Lower lobe of right lung (tissue), 2 donors: ENCODE measurements around the gene RNF213. TPM values are rescaled to one million over a fixed set of nuclear protein-coding genes. Genes with fewer than 3 reads are reported as not detected.
A peak's percentile ranks its signal among the peaks of the same experiment; 100 is the strongest.
"Not testable (repeated sequence)": the region's sequence is repeated elsewhere in the genome, so short reads cannot be mapped to it uniquely, and the experiment has no call there.

Source experiments
- ATAC-seq, 2 donors: fragments of 200-7000 bp; cut with Tn5 transposase; one replicate each; pipeline ENCODE4 v1.9.1; 2020 to 2022; ENCODE audit warnings: mild to moderate bottlenecking in 2 of 2, moderate library complexity in 2 of 2
- DNase-seq: peaks from one replicate; pipeline ENCODE4 v3.0.0-alpha.2; 2020
- H3K27ac ChIP-seq: fragments of 200-600 bp; one replicate; pipeline ENCODE4 v1.8.0; 2022
- H3K27me3 ChIP-seq: fragments of 200-600 bp; one replicate; pipeline ENCODE4 v1.8.0; 2022; ENCODE audit warnings: low read depth
- H3K36me3 ChIP-seq: fragments of 200-600 bp; one replicate; pipeline ENCODE4 v1.8.0; 2022; ENCODE audit warnings: mild to moderate bottlenecking
- H3K4me1 ChIP-seq: fragments of 200-600 bp; one replicate; pipeline ENCODE4 v1.8.0; 2022
- H3K4me3 ChIP-seq: fragments of 200-600 bp; one replicate; pipeline ENCODE4 v1.8.0; 2022; ENCODE audit warnings: mild to moderate bottlenecking
- H3K9me3 ChIP-seq: fragments of 200-600 bp; one replicate; pipeline ENCODE4 v1.8.0; 2022
- CTCF ChIP-seq: fragments of 200-600 bp; IDR thresholded peaks from one replicate; pipeline ENCODE4 v1.8.0; 2022; ENCODE audit warnings: antibody characterized with exemption, mild to moderate bottlenecking
- intact Hi-C: fragments of 100-400 bp; cut with DNase I; formaldehyde crosslinking; loops from one replicate; pipeline ENCODE4 v1.11.0; 2022
- total RNA-seq: library from RNA; stranded (reverse); fragmentation: NEBNext Ultra II Directional; extraction: Animal tissue kit (Norgen Biotek cat#: 25700); gene quantifications from one replicate; pipeline ENCODE4 v1.2.1, GENCODE V29; 2021
- donor health status: DM: no; HTN: yes; CAD: no; lungs with severe emphysema.

Gene RNF213
- total RNA-seq, 1 donor from 2014 or later: 300 TPM

- Histone ChIP-seq H3K4me3 (no peak overlapping the region), H3K4me1 (peaks cover 11% of the 10 kb centered on the region), H3K36me3 (no peaks in the 10 kb centered on the region), H3K9me3 (no peaks in the 10 kb centered on the region), H3K27me3 (no peaks in the 10 kb centered on the region), H3K27ac (no peak overlapping the region)
- intact Hi-C loops: no loop called here
- DNase-seq (no peak), ATAC-seq (no peak)
- no peak for TF ChIP-seq CTCF
These were observed 149.0 kb downstream of the RNF213 start for GRCh38 chr17:80409626-80410025.

GRCh38 chr17:80410441-80411087 is 149.9 kb downstream of the RNF213 start:
- H3K4me3 ChIP-seq, H3K27me3 ChIP-seq, H3K9me3 ChIP-seq, DNase-seq, H3K36me3 ChIP-seq, intact Hi-C loops, H3K27ac ChIP-seq, ATAC-seq: not testable (repeated sequence)
- H3K4me1 ChIP-seq: peaks cover 11% of the 10 kb centered on the region

- no peak for ATAC-seq
These were observed 153.3 kb downstream of the RNF213 start for GRCh38 chr17:80413771-80414507.

GRCh38 chr17:80414508-80414802 is 153.8 kb downstream of the RNF213 start:
- no peak for TF ChIP-seq CTCF
- Histone ChIP-seq H3K27ac (peak overlapping the region; percentile 97), H3K36me3 (peaks cover 18% of the 10 kb centered on the region), H3K4me3 (peak overlapping the region; percentile 99), H3K27me3 (no peaks in the 10 kb centered on the region), H3K9me3 (no peaks in the 10 kb centered on the region), H3K4me1 (peaks cover 25% of the 10 kb centered on the region)
- ATAC-seq: no peak
- DNase-seq: no peak
- intact Hi-C loops: no loop called here

More at GRCh38 chr17:80413771-80414507, 153.3 kb downstream of the RNF213 start:
- no peak for DNase-seq
- TF ChIP-seq CTCF: no peak
- Histone ChIP-seq H3K36me3 (peaks cover 18% of the 10 kb centered on the region), H3K9me3 (no peaks in the 10 kb centered on the region), H3K4me1 (peaks cover 25% of the 10 kb centered on the region), H3K27ac (peak overlapping the region; percentile 97), H3K27me3 (no peaks in the 10 kb centered on the region), H3K4me3 (peak overlapping the region; percentile 99)
- intact Hi-C loops: no loop called here

GRCh38 chr17:80414803-80415625 is 154.4 kb downstream of the RNF213 start, which contains the start of gene ENDOV:
ENDOV (plus strand) TSS chr17:80415167; CDS start chr17:80415195, 28 bp downstream.
- no peaks in the 10 kb centered on the region for H3K9me3 ChIP-seq
- ATAC-seq: peak; percentile 97 to 98
- H3K36me3 ChIP-seq: peaks cover 22% of the 10 kb centered on the region
- intact Hi-C loops: no loop called here
- no peaks in the 10 kb centered on the region for H3K27me3 ChIP-seq
- no peak for TF ChIP-seq CTCF
- peak within 1 kb of the TSS; percentile 97 for H3K27ac ChIP-seq
- peak within 1 kb of the TSS; percentile 99 for H3K4me3 ChIP-seq
- peaks cover 25% of the 10 kb centered on the region for H3K4me1 ChIP-seq
- DNase-seq: peak; percentile 98
